ENCODE data around the gene HYDIN. TPM values are rescaled to one million over a fixed set of nuclear protein-coding genes. Genes with fewer than 3 reads are reported as not detected.

The HYDIN gene
- total RNA-seq: 0.07 TPM in 1 of 2 replicates, not detected in the other

DNA sequence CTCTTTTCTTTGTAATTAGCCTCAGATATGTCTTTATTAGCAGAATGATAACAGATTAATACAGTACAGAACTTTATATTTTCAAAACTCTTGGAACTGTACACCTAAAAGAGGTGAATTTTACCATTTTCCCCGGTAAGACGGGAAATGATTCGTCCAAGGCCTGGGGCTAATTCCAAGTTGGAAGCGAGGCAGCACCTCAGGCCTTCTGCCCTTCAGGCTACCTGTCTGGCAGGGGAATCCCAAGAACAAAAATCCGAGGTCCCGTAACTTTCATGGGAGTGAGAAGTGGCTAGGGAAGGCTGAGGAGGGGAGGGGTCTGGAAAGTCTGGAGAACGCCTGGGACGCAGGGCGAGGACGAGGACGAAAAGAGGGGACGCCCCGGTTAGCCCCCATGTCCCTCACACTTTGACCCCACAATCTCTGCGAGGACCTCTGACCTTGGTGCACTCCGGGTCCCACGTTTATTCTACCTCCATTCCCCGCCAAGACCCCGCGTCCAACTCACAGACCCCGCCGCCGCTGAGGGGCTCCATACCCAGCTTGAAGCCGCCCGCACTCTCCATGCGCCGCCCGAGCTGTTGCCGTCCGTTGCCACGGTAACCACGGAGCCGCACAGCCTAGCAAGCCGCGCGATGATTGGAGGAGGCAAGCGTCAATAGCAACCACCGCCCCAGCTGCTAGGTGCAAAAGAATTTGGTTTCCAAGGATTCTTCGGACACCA lies at the start of gene HYDIN:
Gene HYDIN, minus strand, starts transcription at position 601 of the 724 bp plus-strand sequence. CDS start 43,827 bp downstream, outside the sequence.
- no peak for DNase-seq (ENCODE audit: low read depth, low spot score)

DNA sequence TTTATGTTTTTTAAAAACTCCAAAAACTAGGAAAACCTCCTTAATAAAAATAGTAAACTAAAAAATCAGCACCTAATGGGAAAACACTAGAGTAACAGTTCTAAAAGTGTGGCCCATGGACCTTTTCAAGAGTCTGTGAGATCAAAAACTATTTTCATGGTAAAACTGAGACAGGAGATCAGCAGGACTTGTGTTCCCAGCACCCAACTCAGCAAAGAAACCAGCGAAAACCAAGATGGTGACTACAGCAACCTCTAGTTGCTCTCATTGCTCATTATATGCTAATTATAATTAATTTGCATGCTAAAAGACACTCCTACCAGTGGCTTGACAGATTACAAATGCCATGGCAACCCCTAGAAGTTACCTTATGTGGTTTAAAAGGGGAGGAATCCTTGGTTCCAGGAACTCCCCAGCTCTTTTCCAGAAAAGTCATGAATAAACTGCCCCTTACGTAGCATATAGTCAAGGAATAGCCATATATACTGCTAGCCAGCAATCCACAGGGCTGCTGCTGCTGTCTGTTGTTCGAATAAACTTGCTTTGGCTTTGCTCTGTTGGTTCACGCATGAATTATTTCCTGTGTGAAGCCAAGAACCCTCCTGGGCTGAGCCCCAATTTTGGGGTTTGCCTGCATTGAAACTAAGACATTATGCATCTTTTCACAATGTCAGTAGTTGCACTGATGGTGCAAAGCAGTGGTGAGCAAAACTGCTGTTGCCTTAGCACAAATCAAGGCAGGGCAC lies 46.2 kb upstream of the HYDIN start:
- no peak for DNase-seq (ENCODE audit: low read depth, low spot score)

DNA sequence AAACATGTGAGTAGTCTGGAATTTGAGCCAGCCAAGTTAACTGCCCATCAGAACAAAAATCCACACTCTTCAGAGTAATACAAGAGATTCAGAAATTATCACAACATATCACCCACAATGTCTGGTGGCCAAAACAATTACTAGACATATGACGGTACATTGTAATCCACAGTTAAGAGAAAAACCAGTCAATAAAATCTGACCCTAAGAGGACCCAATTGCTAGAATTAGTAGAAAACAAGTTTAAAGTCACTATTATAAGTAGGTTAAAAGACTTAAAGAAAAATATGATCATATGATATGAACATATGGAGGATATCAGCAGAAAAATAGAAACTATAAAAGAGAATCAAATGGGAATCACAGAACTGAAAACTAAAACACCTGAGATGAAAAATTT lies 42.9 kb upstream of the HYDIN start:
- DNase-seq (ENCODE audit: low read depth, low spot score): no peak

DNA sequence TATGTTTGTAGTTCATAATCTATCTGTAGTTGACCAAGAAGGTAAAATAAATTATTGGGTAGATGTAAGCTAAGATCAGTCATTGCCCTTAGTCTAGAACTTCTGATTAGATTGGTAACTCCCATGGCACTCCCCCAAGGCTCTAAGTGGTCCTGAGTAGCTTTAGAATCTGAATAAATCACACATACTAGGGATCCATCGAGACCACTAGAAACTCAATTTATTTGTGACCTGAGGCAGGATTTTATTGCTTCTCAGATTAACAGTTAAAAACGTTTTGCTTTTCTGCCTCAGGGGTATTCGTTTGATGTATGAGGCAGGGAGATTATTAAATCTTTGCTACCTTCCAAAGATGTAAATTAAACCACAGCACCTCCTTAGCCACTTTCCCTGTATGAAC lies 33.8 kb upstream of the HYDIN start:
- DNase-seq (ENCODE audit: low read depth, low spot score): no peak

DNA sequence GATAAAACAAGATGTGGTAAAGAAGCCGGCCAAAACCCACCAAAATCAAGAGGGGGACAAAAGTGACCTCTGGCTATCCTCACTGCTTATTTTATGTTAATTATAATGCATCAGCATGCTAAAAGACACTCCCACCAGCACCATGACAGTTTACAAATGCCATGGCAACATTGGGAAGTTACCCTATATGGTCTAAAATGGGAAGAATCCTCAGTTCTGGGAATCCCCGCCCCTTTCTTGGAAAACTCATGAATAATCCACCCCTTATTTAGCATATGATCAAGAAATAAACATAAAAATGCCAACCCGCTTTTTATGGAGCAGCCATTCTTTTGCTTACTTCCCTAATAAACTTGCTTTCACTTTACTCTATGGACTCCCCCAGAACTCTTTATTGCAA lies 33.1 kb upstream of the HYDIN start:
- no peak for DNase-seq (ENCODE audit: low read depth, low spot score)

DNA sequence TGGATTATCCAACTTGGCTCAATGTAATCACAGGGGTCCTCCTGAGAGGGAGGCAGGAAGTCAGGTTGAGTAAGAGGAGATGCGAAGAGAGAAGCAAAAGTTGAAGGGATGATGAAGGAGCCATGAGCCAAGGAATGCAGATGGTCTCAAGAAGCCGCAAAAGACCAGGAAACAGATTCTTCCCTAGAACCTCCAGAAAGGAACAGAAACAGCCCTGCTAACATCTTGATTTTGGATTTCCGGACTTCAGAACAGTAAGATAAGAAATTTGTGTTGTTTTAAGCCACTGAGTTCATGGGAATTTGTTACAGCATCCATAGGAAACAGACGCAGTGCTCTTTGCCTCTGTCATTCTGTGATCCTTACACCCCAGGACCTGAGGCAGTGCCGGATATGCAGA lies 31.9 kb upstream of the HYDIN start:
- DNase-seq (ENCODE audit: low read depth, low spot score): peak; percentile 60

DNA sequence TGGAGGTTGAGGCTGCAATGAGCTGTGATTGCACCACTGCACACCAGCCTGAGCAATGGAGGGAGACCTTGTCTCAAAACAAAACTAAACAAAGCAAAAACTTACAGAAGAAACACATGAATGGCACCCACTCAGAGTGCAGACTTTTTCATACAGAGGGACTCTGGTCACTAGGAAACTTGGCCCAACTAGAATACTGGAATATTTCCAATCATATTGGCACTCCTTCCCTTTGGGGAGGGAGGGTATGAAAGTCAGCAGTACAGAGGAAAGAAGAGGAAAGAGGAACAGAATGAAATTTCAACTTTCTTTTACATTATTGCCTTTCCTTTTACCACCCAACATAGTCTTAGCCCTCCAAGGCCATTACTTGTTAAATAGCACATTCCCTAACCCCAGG lies 30.5 kb upstream of the HYDIN start:
- no peak for DNase-seq (ENCODE audit: low read depth, low spot score)

DNA sequence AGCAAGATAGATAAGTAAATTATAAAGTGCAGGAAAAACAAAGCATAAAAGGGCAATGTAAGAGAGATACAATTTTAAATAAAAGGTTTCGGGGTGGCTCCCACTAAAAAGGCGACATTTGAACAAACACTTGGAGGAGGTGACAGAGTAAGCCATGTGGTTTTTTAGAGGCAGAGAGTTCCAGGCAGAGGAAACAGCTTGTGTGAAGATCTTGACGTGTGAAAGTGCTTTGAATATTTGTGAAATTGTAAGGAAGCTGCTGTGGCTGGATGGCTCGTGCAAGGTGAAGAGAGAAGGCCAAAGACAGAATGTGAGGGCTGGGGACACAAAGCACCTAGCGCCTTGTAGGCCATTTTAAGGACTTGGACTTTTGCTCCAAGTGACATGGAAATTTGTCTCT lies 28.6 kb upstream of the HYDIN start:
- DNase-seq (ENCODE audit: low read depth, low spot score): no peak

DNA sequence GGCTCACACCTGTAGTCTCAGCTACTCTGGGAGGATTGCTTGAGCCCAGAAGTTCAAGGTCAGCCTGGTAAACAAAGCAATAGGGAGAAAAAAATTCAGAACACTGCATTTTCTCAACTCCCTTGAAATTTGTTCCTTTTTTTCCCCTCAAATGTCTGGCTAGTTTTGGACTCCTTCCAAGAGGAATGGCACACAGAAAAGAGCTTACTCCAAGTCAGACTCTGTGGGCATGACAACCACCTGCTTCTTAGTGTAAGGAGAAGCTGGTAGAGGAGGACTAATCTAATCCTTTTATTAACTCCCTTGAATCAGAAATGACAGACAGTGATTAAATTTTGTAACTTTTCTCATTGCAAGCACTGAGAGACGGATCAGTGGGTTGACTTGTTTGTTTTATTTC lies 27.9 kb upstream of the HYDIN start:
- no peak for DNase-seq (ENCODE audit: low read depth, low spot score)

DNA sequence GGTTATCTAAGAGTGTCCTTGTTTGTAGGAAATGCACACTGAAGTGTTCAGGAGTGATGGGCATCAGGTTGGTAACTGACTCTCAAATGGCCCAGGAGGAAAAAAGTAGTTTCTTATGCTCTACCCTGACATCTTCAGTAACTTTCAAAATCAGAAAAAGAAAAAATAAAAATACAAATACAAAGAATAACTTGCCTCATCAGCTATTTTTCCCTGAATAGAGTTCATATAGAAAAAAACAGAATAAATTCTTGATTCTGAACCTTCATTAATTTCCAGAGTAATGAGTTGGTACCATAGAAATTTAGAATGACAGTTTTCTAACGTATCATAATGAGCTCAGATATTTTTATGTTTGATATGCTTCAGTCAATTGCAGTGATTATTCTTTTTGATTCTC lies 27.2 kb upstream of the HYDIN start:
- DNase-seq (ENCODE audit: low read depth, low spot score): no peak

DNA sequence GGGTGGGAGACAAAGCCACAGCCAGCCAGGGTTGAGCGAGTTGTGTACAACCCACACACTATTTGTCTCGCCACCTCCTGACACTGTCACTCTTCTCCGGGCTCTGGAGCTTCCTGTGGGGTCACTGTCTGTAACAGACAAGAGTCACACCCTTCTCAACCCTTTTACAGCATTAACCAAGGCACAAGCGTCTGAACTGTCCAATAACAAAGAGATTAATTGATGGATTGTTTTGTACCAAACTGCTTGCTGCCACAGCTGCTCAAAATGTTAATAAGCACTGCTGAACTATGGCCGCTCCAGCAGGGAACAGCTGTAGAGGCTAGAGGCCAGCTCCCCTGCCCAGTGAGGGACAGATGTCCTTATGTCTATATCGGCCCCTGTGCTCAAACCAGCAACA lies 25.2 kb upstream of the HYDIN start:
- DNase-seq (ENCODE audit: low read depth, low spot score): no peak

DNA sequence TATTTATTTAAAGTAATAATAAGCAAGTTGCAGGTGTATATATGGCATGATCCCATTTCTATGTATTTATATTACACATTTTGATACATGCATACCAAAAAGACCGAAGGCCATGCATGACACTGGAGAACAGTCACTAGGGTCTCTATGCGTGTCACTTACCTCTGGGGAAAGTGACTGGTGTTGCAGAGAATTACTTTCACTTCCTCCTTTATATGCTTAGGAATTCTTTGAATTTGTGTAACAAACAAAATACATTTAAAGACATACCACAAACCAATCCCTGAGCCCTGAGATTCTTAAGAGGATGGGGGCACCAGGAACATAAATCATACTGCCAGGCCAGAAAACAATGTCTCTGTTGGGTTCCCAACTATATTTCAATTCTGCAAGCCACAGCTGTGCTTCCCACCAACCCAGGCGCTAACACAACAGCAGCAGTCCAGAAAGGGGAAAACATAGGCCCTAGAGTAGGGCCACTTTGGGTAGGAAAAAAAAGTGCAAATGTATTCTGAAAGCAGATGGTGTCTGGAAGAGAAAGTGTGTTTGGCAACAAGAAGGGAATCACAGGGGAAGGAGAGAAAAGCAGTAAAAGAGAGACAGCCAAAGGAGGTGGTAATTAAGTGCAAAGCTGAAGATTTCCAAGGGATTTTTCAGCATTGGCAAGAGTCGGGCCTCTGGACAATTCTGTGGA lies 24.5 kb upstream of the HYDIN start:
- no peak for DNase-seq (ENCODE audit: low read depth, low spot score)

DNA sequence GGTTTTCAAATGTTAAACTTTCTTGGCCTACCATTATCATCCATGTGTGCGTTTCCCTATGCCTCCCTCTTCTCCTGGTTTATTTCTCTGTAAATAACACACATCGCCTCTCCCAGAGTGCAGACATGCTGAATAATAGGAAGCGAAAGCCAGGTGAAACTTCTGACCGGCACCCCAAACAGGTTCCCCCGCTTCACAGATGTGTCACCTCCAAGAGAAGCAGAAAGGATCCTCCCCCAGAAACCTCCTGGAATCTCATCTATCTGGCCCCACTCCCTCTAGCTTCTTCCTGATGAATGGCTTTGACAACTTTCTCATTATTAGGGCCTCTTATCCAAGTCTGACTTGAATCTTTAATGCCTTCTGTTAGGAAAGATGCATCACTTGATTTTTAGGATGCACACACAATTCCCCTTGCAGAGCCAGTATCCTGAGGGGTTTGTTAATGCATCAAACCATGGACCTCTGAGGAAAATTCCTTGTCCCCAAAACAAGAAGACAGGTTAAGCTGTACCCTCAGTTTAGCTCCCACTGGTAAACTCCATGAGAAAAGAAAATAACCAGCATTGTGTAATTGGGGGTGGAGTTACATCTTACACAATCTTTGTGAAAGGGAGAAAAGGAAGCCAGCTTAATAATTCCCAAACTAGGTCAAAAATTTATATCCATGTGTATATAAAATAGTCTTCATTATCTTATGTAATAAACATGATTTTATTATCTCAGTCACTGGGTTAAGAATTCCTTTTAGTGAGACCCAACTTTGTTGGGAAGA lies 20.1 kb upstream of the HYDIN start:
- DNase-seq (ENCODE audit: low read depth, low spot score): no peak

DNA sequence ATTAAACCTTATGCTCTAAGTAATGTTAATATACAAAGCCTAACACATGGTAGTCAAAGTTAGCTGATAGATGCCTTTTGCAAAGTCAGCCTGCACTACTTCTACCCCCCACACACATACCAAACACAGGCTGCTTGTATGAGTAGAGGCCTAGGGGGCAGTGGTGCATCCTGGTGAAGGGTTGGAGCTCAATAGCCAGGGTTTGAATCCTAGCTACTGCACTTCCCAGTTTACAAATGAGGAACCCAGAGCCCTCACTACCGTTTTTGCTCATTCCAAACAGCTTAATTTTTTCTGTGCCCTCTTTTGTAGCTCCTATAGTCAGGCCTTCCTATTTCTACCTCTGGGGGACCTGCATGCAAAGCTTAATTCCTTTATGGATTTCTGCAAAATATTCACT lies 18.9 kb upstream of the HYDIN start:
- no peak for DNase-seq (ENCODE audit: low read depth, low spot score)

DNA sequence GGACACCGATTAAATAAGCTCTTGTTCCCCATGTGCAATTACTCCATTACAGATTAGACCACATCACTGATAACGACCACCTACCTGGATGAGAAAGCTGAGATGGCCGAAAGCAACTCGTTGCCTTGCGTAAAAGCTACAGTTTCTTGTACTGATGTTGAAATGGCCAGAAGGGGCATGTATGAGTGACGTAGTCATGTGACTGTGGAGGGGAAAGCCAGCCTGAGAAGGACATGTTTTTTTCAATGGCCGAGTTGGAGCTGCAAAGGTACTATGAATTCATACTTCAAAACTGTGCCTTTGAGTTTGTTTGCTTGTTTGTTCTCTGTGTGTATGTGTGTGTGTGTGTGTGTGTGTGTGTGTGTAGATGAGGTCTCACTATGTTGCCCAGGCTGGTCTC lies 17.0 kb upstream of the HYDIN start:
- DNase-seq (ENCODE audit: low read depth, low spot score): no peak

DNA sequence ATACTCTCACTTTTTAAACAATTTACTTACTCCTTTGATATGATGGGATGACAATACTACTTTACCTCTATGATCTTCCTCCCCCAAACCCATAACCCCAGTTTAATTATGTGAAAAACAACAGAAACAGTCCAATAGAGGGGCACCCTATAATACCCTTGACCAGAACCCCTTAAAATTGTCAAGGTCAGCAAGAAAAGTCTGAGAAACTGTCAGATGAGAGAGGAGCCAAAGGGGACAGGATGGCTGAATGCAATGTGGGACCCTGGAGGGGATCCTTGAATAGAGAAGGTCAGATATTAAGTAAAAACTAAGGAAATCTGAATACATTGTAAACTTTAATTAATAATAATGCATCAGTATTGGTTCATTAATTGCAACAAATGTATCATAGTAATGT lies 15.8 kb upstream of the HYDIN start:
- no peak for DNase-seq (ENCODE audit: low read depth, low spot score)

DNA sequence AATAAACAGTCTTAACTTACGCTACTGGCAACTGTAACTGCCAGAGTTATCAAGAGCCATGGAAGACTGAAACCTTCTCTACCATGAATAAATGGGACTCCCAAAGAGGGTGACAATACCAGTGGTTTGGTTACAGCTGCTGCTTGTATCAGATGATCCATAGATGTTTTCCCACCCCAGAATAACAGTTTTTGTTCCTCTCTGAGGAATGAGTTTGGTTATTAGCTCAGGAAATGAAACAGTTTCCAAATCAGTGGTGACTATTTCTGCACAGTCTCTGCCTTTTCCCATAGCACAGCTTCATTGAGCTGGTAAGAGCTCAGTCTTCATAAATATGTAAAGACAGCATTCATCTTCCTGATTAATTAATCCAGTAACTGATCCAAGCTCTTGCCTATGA lies 14.0 kb upstream of the HYDIN start:
- DNase-seq (ENCODE audit: low read depth, low spot score): no peak

DNA sequence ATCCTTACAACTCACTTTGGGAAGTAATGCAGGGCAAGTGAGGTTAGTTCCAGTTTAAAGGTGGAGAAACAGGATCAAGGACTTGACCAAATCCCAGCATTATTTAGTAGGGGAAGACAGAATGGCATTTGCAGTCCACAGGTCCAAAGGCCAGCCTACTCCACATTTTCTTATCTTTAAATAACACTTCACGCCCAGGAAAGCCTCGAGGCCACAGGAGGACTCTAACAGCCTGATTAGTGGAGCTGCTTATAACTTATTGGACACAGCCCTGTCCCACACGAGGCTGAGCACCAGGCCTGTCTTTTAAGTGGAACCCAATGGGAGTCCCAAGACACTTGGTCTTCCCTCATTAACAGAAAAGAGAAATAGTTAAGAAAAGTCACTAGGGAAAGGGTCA lies 12.1 kb upstream of the HYDIN start:
- no peak for DNase-seq (ENCODE audit: low read depth, low spot score)

DNA sequence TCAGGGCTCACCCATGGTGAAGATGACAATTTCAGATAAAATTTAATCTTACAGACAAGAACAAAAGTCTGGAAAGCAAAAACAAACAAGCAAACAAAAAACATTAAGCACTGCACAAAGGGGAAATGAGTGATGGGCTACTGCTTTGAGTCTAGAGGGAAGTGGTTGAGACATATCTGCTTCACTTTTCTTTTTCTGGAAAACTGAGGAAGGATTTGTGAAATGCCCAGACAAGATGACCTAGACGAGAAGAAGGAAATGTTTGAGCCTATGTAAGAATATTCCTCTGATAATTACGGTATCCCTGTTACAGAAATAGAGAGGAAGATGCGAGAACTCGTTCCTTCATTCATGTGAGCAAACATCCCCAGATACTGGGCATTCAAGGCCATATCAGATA lies 11.5 kb upstream of the HYDIN start:
- no peak for DNase-seq (ENCODE audit: low read depth, low spot score)

DNA sequence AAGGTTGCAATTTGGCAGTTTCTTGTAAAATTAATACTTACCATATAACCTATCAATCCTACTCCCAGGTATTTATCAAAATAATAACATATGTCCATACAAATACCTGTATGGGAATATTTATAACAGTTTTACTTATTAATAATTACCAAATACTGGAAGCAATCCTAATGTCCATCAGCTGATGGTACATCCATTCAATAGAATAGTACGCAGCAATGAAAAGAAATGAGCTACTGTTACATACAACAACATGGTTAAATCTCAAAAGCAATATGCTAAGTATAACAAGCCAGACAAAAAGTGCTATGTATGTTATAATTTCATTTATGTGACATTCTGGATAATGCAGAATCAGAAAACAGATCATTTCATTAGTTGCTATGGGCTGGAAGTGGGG lies 1.2 kb downstream of the HYDIN start:
- DNase-seq (ENCODE audit: low read depth, low spot score): no peak

DNA sequence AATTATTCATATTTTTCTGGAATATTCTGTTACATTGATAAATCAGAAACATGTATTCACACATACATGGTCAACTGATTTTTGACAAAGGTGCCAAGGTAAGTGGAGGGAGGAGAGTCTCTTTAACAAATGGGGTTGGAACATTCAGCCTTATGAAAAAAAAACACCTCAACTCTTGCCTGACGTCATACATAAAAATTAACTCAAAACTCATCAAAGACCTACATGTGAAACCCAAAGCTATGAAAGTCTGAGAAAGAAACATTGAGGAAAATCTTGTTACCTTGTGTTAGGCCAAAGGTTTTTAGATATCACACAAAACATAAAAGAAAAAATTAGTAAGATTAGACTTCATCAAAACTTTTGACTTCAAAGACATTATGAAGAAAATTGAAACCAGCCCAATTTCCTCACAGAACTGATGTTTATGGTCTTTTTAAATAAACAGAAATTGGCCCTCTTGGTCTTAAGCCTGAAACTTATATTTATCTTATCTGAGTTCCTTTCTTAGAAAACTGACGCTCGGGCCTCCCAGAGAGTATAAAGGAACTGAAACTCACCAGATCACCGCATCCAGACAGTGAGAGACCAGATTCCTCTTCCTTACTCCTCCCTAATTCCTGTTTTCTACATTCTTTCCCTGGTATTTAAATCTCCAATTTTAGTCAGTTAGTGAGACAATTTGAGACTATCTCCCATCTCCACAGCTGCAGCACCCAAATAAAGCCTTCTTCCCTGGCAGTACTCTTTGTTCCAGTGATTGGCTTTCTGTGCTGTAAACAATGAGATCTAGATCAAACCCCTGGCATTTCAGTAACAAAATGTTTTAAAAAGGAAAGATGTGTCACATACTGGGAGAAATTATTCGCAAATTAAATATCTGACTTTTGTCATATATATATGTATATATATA lies 4.0 kb downstream of the HYDIN start:
- DNase-seq (ENCODE audit: low read depth, low spot score): no peak

Measured in pulmonary artery endothelial cell (primary cell).